Hippocampal formation (tissue), 2 donors: ENCODE data around the gene EPB41L2.
A peak's percentile ranks its signal among the peaks of the same experiment; 100 is the strongest.

ENCODE experiments used
- DNase-seq, 2 donors: peaks; one replicate each; lab custom pipeline; 2025; lab: John Stamatoyannopoulos, UW

EPB41L2 gene

DNA sequence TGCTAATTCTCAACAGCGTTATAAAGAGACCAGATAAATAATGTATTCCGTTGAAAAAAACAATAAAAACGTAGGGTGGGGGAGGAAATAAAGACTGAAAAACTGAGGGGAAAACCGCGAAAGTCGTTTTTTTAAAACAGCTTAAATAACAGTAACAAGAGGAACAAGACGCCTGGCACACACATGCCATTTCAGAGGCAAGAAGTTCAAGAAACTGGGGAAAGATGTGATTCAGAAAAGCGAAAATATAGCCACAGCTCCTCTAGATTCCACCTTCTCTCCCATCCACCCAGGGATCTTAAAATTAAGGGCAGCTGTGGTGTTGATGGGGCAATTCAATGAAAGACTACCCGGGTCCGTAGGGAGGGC, 1.3 kb downstream of the EPB41L2 start:
- no peak for DNase-seq

- peak; percentile 20 to 56 for DNase-seq
These were observed 1.8 kb downstream of the EPB41L2 start for GRCh38 chr6:131061041-131061750.

DNA sequence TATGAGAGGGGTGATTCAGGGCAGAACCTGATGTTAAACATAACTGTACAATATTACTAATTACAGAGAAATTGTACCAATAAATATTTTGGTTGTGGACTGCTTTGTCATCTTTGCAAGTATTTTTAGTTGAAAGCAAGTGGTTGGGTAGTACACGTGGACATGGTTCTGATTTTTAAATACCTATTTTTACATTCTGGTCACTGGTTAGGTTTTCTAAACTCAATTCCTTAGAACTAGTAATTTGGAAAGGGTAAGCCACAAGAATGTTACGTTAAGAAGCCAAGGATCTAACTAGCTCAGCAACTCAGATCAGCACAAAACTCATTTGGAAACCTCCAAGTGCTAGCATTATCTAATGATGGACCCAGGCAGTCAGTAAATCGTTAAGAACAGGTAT, 2.7 kb downstream of the EPB41L2 start:
- DNase-seq, result no peak

DNA sequence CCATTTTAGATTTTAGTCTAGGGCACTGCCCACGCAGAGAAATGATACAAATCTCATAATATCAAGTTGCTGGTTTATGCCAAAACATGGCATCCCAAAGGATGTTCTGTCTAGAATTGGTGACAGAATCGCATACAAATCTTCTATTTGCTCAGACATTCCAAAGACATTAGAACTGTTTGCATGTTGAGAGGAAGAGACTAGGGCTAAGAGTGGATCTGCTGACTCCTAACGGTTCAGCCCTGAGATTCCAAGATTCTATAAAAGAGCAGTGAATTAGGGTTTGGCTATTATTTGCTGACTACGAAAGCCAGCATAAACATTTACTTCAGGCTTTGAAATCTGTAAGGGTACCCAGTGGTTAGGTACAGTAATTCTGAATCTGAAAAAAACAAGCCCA, 3.6 kb downstream of the EPB41L2 start:
- DNase-seq, result no peak

- DNase-seq, result no peak
These were observed 4.8 kb downstream of the EPB41L2 start for GRCh38 chr6:131058236-131058635.

DNA sequence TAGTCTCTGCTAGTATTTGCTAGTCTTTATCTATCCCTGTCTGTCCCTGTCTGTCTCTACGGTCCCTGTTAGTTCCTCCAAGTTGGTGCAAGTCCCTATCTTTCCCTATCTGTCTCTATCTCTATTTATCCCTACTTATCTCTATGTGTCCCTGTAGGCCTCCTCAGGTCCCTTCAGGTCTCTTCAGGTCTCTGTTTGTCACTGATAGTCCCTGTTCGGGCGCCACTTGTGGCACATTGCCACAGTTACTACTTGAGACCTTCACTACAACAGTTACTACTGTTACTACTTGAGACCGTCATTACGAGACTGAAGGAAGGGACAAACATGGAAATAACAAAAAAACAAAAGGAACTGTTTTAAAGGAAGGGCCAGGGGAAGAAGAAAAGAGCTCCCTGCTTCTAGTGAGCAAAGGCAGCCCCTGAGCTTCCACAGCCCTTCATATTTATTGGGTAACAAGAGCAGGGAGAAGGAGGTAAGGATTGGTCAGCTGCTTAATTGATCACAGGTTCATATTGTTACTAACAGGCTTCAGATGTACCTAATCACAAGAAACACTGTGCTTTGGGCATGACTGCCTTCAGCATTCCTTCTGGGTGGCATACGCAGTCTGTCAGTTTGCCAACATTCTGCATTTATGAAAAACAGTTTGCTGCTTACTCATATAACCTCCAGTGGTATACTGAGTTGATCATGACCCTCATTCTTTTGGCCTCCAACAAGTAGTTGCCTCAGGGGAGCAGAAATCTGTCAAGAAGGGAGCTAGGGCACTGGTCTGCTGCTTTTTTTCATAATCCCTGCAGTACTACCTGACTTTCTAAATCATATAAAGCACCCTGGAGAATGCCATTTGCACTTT, 8.4 kb downstream of the EPB41L2 start:
- DNase-seq, result no peak

DNA sequence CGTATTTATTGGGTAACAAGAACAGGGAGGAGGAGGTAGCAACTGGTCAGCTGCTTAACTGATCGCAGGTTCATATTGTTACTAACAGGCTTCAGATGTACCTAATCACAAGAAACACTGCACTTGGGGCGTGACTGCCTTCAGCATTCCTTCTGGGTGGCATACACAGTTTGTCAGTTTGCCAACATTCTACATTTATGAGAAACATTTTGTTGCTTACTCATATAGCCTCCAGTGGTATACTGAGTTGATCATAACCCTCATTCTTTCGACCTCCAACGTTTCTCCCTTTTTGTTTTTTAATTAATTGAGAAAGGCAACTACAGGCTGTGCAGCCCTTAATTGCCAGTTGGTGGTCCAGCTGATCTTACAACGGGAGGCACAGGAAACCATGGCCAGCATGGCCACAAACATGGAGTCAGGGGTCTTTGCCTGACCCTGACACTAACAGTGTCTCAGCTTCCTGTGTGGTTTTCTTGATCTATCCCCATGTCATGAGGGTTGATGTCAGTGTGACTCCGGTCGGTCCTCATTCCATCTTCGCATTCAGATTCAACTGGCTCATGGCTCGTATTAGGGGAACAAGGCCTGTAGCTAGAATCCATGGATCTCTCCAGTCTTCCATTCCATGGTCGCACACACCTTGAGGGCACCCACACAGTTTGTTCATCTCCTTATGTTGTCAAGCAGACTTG, 9.4 kb downstream of the EPB41L2 start:
- no peak for DNase-seq

DNA sequence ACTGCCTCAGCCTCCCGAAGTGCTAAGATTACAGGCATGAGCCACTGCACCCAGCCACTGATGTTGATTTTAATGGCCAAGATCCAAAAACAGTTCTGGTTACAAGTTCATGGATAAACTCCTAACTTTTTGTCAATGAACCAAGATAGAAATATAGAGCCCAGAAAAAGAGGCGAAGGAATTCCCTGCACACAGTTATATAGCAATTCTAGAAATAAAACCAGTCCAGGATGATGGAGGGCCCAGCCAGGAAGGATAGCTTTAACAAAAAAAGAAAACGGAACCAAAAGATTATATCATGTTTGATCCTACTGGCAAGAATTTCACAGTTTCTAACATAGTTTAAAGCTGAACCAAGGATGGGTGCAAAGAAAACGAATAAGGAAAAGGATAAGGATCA, 10.9 kb downstream of the EPB41L2 start:
- DNase-seq, result no peak

GRCh38 chr6:131051341-131051740, 11.7 kb downstream of the EPB41L2 start:
- DNase-seq, result no peak

- no peak for DNase-seq
These were observed 13.4 kb downstream of the EPB41L2 start for GRCh38 chr6:131049608-131050007.

DNA sequence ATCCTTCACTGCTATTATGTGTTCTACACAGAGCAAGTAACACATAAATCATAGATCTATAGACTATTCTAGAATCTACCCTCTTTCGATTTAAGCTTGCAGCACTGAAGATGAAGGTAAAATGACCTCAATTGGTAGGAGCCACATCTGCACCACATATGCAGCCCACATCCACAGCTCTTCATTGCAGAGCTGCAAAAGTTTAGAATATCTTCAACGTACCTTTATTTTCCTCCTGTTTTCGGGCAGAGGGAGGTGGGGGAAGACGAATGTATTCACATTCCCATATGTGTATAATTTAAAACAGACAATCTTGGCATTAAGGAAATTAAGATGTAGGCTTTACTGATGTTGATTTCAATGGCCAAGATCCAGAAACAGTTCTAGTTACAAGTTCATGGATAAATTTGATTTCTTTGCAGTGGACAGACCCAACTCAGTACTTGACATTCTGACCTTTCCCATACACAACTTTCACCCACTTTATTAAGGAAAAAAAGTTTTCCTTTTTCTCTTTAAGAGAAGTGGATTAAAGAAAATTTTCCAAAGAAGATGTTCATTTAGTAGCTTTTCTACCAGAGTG, 14.0 kb downstream of the EPB41L2 start:
- no peak for DNase-seq

GRCh38 chr6:131048459-131048858, 14.6 kb downstream of the EPB41L2 start:
- DNase-seq, result no peak

GRCh38 chr6:131045139-131045538, 17.9 kb downstream of the EPB41L2 start:
- no peak for DNase-seq

- DNase-seq, result no peak
These were observed 19.1 kb downstream of the EPB41L2 start for GRCh38 chr6:131043902-131044447.

DNA sequence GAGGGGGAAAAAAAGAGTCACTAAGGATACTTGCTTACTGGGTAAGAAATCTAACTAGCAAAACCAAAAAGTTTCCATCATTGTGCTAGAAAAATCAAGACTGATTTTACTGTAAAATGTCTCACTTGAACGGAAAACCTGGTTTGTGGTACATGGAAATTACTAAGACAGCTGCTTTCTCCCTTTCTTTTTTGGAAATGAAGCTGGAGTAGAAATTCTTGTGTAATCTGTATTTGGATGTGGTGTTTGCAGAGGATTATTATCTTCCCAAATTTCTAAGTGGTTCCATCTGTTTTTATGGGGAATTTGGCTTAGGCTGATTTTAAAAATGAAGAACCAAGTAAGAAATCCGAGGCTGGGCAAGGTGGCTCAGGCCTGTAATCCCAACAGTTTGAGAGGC, 20.4 kb downstream of the EPB41L2 start:
- peak in 1 of 2 donors; percentile 33 for DNase-seq

GRCh38 chr6:131041814-131042213, 21.2 kb downstream of the EPB41L2 start:
- DNase-seq, result no peak

GRCh38 chr6:131040866-131041265, 22.2 kb downstream of the EPB41L2 start:
- no peak for DNase-seq

GRCh38 chr6:131039345-131039680, 23.7 kb downstream of the EPB41L2 start:
- no peak for DNase-seq

GRCh38 chr6:131038597-131039344, 24.3 kb downstream of the EPB41L2 start:
- DNase-seq, result no peak

DNA sequence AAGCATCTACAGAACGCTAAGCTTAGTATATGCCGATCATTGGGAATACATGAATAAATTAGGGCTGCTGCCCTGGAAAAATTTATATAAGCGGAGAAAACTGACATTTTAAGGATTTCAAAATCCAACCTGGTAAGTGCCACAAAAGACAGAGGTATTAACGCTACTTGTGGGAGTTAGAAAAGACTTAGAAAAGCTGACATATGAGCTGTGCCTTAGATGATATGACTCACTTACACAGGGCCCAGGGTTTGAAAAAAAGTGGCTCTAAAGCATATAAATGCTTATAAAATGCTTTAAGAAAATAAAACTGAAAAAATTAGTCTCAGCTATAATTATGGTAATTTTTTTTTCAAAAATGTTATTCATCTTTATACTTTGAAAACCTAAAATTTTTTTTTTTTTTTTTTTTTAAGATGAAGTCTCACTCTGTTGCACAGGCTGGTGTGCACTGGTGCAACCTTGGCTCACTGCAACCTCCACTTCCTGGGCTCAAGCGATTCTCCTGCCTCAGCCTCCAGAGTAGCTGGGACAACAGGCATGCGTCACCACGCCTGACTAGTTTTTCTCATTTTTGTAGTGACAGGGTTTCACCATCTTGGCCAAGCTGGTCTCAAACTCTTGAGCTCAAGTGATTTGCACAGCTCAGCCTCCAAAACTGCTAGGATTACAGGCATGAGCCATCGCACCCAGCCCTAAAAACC, 25.7 kb downstream of the EPB41L2 start:
- DNase-seq, result no peak

DNA sequence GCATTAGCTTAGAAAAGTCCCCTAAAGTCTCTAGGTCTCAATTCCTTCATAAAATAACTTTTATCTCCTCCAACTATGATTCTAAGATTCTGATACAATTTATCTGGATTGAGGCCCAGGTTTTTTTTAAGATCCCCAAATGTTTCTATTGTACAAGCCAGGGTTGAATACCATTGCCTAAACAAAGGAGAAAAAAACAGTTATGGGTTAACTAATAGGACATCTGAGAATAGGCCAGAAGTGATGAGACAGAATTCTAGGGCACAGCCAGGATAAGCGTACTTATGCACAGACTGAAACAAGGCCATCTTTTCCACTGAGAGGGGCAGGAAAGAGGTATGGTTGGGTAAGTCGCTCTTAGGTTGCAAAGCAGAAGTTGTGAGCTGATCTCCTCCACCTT, 26.4 kb downstream of the EPB41L2 start:
- no peak for DNase-seq
